Measurements from ENCODE around the gene CD22. TPM values are rescaled to one million over a fixed set of nuclear protein-coding genes. Genes with fewer than 3 reads are reported as not detected.

Gene CD22
- total and polyA plus RNA-seq, 10 of the 15 experiments (the other 5 are each of a cell fraction or from before 2014, with no cell fraction given): 23.0 to 344 (median 181) TPM

DNA sequence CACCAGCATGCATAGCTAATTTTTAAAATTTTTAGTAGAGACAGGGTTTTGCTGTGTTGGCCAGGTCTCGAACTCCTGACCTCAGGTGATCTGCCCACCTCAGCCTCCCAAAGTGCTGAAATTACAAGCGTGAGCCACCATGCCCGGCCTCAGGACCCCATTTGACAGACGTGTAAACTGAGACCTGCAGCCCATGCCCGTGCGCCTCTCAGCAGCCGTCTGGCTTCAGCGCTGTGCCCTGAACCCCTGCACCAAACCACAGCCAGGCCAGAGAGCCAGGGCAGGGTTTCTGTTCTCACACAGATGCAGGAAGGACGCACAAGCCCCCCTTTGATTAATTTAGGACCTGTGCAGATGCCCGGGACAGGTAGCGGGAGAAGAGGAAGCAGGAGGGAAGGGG is 11.4 kb downstream of the CD22 start:
- peaks cover 16% of the 10 kb centered on the region for H3K79me2 ChIP-seq (ENCODE audit: control insufficient read depth, insufficient read depth, low read length)
- peaks cover 28 to 39% of the 10 kb centered on the region in 2 experiments for H3K36me3 ChIP-seq (ENCODE audit: control insufficient read depth in 2 of 2, insufficient read depth in 2 of 2, low read length in 1 of 2)
- H3K4me2 ChIP-seq (ENCODE audit: control insufficient read depth, insufficient read depth): no peak overlapping the region
- ChIA-PET SMC1A (ENCODE audit: uncharacterized antibody, unreplicated experiment) (interaction anchor here (1.0 to 1.4 kb wide), 2 partner anchors 9 to 13 kb away, joined by 3 to 5 read pairs; no protein-coding TSS in a partner anchor), POLR2A (no interaction called here), CTCF (interaction anchor here (2.3 kb wide), 1 partner anchor 12 kb away, joined by 8 read pairs; no protein-coding TSS in a partner anchor), RAD21 (ENCODE audit: unreplicated experiment) (interaction anchor here (1.1 kb wide), 1 partner anchor 11 kb away, joined by 3 read pairs; the partner anchor contains the start of gene CD22)
- 77% methylated on average over 11 of the region's 11 CpGs for WGBS (ENCODE audit: insufficient coverage, insufficient replicate concordance, low lambda C conversion rate, missing lambda C conversion rate)
- FAIRE-seq (no peak), ATAC-seq (no peak), DNase-seq (ENCODE audit: low read depth, low spot score) (no peak)
- BruUV-seq (replicated peaks): no TSS peak
- H3K27me3 ChIP-seq (replicated peaks in 1 of 2; ENCODE audit: control insufficient read depth in 2 of 2, insufficient read depth in 2 of 2, low read length in 1 of 2): no peaks in the 10 kb centered on the region
- no peaks in the 10 kb centered on the region for H4K20me1 ChIP-seq (ENCODE audit: control insufficient read depth, insufficient read depth)
- no peak overlapping the region for H3K4me3 ChIP-seq
- no peak overlapping the region for H2AFZ ChIP-seq (ENCODE audit: control insufficient read depth, low read depth, low read length)
- H3K4me1 ChIP-seq (ENCODE audit: control insufficient read depth, insufficient read depth, low read length): peaks cover 26% of the 10 kb centered on the region
- no peak overlapping the region for H3K9ac ChIP-seq (ENCODE audit: control insufficient read depth, insufficient read depth, low read length)
- no peak overlapping the region for H3K27ac ChIP-seq (ENCODE audit: control insufficient read depth, insufficient read depth)
- H3K9me3 ChIP-seq (replicated peaks; ENCODE audit: control insufficient read depth, insufficient read depth, low read length): no peaks in the 10 kb centered on the region
- in situ Hi-C loops (cut with MboI): no loop called here
- intact Hi-C loops (cut with micrococcal nuclease; ENCODE audit: unreplicated experiment): no loop called here
- TF ChIP-seq POLR2AphosphoS5 (IDR thresholded peaks at IDR 0.05; ENCODE audit: low read length) (0 out of 2 replicates have a peak, but pooled peaks have one; percentile 6), BMI1 (IDR thresholded peaks at IDR 0.05; ENCODE audit: borderline replicate concordance) (0 out of 2 replicates have a peak, but pooled peaks have one; percentile 10)
- TF ChIP-seq, protein P1, sequence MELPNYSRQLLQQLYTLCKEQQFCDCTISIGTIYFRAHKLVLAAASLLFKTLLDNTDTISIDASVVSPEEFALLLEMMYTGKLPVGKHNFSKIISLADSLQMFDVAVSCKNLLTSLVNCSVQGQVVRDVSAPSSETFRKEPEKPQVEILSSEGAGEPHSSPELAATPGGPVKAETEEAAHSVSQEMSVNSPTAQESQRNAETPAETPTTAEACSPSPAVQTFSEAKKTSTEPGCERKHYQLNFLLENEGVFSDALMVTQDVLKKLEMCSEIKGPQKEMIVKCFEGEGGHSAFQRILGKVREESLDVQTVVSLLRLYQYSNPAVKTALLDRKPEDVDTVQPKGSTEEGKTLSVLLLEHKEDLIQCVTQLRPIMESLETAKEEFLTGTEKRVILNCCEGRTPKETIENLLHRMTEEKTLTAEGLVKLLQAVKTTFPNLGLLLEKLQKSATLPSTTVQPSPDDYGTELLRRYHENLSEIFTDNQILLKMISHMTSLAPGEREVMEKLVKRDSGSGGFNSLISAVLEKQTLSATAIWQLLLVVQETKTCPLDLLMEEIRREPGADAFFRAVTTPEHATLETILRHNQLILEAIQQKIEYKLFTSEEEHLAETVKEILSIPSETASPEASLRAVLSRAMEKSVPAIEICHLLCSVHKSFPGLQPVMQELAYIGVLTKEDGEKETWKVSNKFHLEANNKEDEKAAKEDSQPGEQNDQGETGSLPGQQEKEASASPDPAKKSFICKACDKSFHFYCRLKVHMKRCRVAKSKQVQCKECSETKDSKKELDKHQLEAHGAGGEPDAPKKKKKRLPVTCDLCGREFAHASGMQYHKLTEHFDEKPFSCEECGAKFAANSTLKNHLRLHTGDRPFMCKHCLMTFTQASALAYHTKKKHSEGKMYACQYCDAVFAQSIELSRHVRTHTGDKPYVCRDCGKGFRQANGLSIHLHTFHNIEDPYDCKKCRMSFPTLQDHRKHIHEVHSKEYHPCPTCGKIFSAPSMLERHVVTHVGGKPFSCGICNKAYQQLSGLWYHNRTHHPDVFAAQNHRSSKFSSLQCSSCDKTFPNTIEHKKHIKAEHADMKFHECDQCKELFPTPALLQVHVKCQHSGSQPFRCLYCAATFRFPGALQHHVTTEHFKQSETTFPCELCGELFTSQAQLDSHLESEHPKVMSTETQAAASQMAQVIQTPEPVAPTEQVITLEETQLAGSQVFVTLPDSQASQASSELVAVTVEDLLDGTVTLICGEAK (IDR thresholded peaks at IDR 0.05; ENCODE audit: borderline replicate concordance): no peak
